HCT116 (cell line): ENCODE results near the gene PTGS1. TPM values are rescaled to one million over a fixed set of nuclear protein-coding genes. Genes with fewer than 3 reads are reported as not detected.

ENCODE experiments used
- ATAC-seq: fragments of 200-7000 bp; cut with Tn5 transposase; 2 replicates; pipeline ENCODE4 v1.9.1; 2020; ENCODE audit warnings: mild to moderate bottlenecking, moderate library complexity
- Bru-seq: library from RNA; stranded (reverse); fragments of 400-500 nt; gene quantifications from one replicate; lab custom pipeline; 2021; lab: Mats Ljungman, UMichigan
- BruChase-seq, 2 experiments: library from RNA; stranded (reverse); fragments of 400-500 nt; gene quantifications; one replicate each; lab custom pipeline; 2021; lab: Mats Ljungman, UMichigan
- BruUV-seq: library from RNA; stranded (reverse); fragments of 400-500 nt; replicated peaks from 2 replicates; lab custom pipeline; 2021; lab: Mats Ljungman, UMichigan
- CTCF ChIA-PET: fragments of 300-600 bp; sonication (Branson Sonifier 250); formaldehyde crosslinking; loops from one replicate; lab custom pipeline; 2021; ENCODE audit warnings: antibody characterized with exemption; lab: Charles Lee
- POLR2A ChIA-PET: fragments of 300-600, 350-600 bp; sonication (Branson Sonifier 250); formaldehyde crosslinking; loops from one replicate; lab custom pipeline; 2021; ENCODE audit warnings: antibody characterized with exemption; lab: Charles Lee
- RAD21 ChIA-PET, 2 experiments: fragments of 300-600 bp; sonication (Branson Sonifier 250); formaldehyde crosslinking; loops; one replicate each; lab custom pipeline; 2023; ENCODE audit warnings: low total read pairs in 2 of 2; ENCODE audit not compliant: uncharacterized antibody in 2 of 2, unreplicated experiment in 2 of 2, low non-redundant PET in 1 of 2; lab: Charles Lee
- DNase-seq: peaks from one replicate; pipeline ENCODE4 v3.0.0-alpha.2; 2010; ENCODE audit warnings: low read depth, low spot score
- H2AFZ ChIP-seq: fragments of 200-600 bp; shearing (Covaris generic), sonication (generic); 2 replicates; pipeline ENCODE4 v1.6.1; 2017; ENCODE audit warnings: low read depth, mixed run types, mixed read lengths, antibody characterized with exemption, low read length; ENCODE audit not compliant: poor library complexity, severe bottlenecking
- H3K27ac ChIP-seq: 2 replicates; pipeline ENCODE4 v1.5.1; 2012; ENCODE audit warnings: low read depth, low read length
- H3K27me3 ChIP-seq: fragments of 200-600 bp; sonication (generic); 2 replicates; pipeline ENCODE4 v1.6.1; 2016; ENCODE audit warnings: mixed run types, low read length, mixed read lengths; ENCODE audit not compliant: insufficient read depth
- H3K36me3 ChIP-seq, 2 experiments: fragments of 200-500 bp in 1 of 2; fragments of 200-600 bp in 1 of 2; sonication (Bioruptor generic) in 1 of 2; sonication (generic) in 1 of 2; 2 replicates each; pipeline versions ENCODE4 v1.5.1 to v1.6.1; 2014 to 2016; ENCODE audit warnings: low read length in 2 of 2, inconsistent platforms in 1 of 2, mixed read lengths in 1 of 2, mixed run types in 1 of 2; ENCODE audit not compliant: insufficient read depth in 2 of 2, control insufficient read depth in 1 of 2
- H3K4me1 ChIP-seq, 2 experiments: fragments of 200-600 bp in 1 of 2; sonication (generic) in 1 of 2; 2 replicates each; pipeline versions ENCODE4 v1.5.1 to v1.6.1; 2012 to 2017; ENCODE audit warnings: low read length in 2 of 2, inconsistent platforms in 1 of 2, mild to moderate bottlenecking in 1 of 2, mixed read lengths in 1 of 2, mixed run types in 1 of 2, moderate library complexity in 1 of 2; ENCODE audit not compliant: insufficient read depth in 2 of 2, control insufficient read depth in 1 of 2
- H3K4me2 ChIP-seq: fragments of 200-600 bp; sonication (generic); 2 replicates; pipeline ENCODE4 v1.6.1; 2017; ENCODE audit warnings: mixed run types, low read length, mixed read lengths
- H3K4me3 ChIP-seq, 2 experiments: fragments of 200-600 bp in 1 of 2; sonication (generic) in 1 of 2; replicated peaks in 1 of 2; 2 replicates each; pipeline ENCODE4 v1.5.1; 2011 to 2016; ENCODE audit warnings: low read length in 2 of 2, control low read depth in 1 of 2, low read depth in 1 of 2, mild to moderate bottlenecking in 1 of 2, mixed read lengths in 1 of 2, mixed run types in 1 of 2
- H3K79me2 ChIP-seq: fragments of 200-600 bp; sonication (generic); 2 replicates; pipeline ENCODE4 v1.6.1; 2017; ENCODE audit warnings: mild to moderate bottlenecking, mixed run types, low read length, moderate library complexity, mixed read lengths; ENCODE audit not compliant: insufficient read depth
- H3K9ac ChIP-seq: fragments of 200-600 bp; sonication (generic); 2 replicates; pipeline ENCODE4 v1.6.1; 2016; ENCODE audit warnings: low read length, mixed read lengths
- H3K9me2 ChIP-seq: fragments of 200-600 bp; sonication (generic), shearing (Covaris generic); 2 replicates; pipeline ENCODE4 v1.6.1; 2017; ENCODE audit warnings: mixed run types, mild to moderate bottlenecking, moderate library complexity; ENCODE audit not compliant: insufficient read depth
- H3K9me3 ChIP-seq, 2 experiments: fragments of 200-500 bp in 1 of 2; fragments of 200-600 bp in 1 of 2; sonication (Bioruptor generic) in 1 of 2; sonication (generic) in 1 of 2; 2 replicates each; pipeline ENCODE4 v1.6.1; 2014 to 2017; ENCODE audit warnings: low read length in 2 of 2, mixed read lengths in 2 of 2, inconsistent platforms in 1 of 2, low read depth in 1 of 2, mild to moderate bottlenecking in 1 of 2, mixed run types in 1 of 2, moderate library complexity in 1 of 2; ENCODE audit not compliant: control insufficient read depth in 1 of 2, insufficient read depth in 1 of 2
- H4K20me1 ChIP-seq: fragments of 200-600 bp; sonication (generic), shearing (Covaris generic); 2 replicates; pipeline ENCODE4 v1.6.1; 2017; ENCODE audit warnings: mixed run types, mild to moderate bottlenecking, moderate library complexity; ENCODE audit not compliant: insufficient read depth
- EGR1 ChIP-seq: IDR thresholded peaks from 2 replicates; pipeline ENCODE4 v1.6.1; 2012; ENCODE audit warnings: low read depth
- EZH2 ChIP-seq: fragments of 200-600 bp; sonication (generic); IDR thresholded peaks from 2 replicates; pipeline ENCODE4 v1.6.1; 2017; ENCODE audit warnings: antibody characterized with exemption, mixed run types
- EZH2phosphoT487 ChIP-seq: fragments of 200-600 bp; IDR thresholded peaks from 2 replicates; pipeline ENCODE4 v1.6.1; 2018; ENCODE audit warnings: antibody characterized with exemption, borderline replicate concordance
- POLR2AphosphoS5 ChIP-seq: IDR thresholded peaks from 2 replicates; pipeline ENCODE4 v1.6.1; 2011; ENCODE audit warnings: mild to moderate bottlenecking, low read depth, low read length, moderate library complexity
- SRF ChIP-seq: IDR thresholded peaks from 2 replicates; pipeline ENCODE4 v1.6.1; 2012; ENCODE audit warnings: low read depth
- TCF7L2 ChIP-seq: IDR thresholded peaks from 2 replicates; pipeline ENCODE4 v1.7.0; 2011; ENCODE audit warnings: borderline replicate concordance, inconsistent platforms; ENCODE audit not compliant: insufficient read depth, insufficient read length; ENCODE audit errors: extremely low read depth
- YY1 ChIP-seq: IDR thresholded peaks from 2 replicates; pipeline ENCODE4 v1.6.1; 2011; ENCODE audit warnings: low read length, low read depth, moderate library complexity, mild to moderate bottlenecking; ENCODE audit not compliant: insufficient replicate concordance; ENCODE audit errors: extremely low read depth
- ZNF274 ChIP-seq: fragments of 200-500 bp; sonication (Bioruptor generic); IDR thresholded peaks from 2 replicates; pipeline ENCODE4 v1.6.1; 2014; ENCODE audit warnings: mild to moderate bottlenecking, low read depth, low read length, inconsistent platforms
- intact Hi-C: fragments of 100-400 bp; cut with micrococcal nuclease; formaldehyde crosslinking; loops from 2 replicates; pipeline ENCODE4 v1.10.0; 2022
- long read RNA-seq: library from polyadenylated mRNA; unstranded; transcript quantifications from one replicate; pipeline ENCODE4 v2.0.0, GENCODE V29; 2021; ENCODE audit not compliant: unreplicated experiment
- polyA plus RNA-seq: library from polyadenylated mRNA; unstranded; fragments of >200 nt; gene quantifications from 2 replicates; pipeline ENCODE4 v1.2.1, GENCODE V29; 2012; ENCODE audit warnings: missing spikeins
- total RNA-seq: library from RNA; stranded (reverse); gene quantifications from one replicate; pipeline ENCODE4 v1.2.1, GENCODE V29; 2021; ENCODE audit not compliant: unreplicated experiment
- TF ChIP-seq, protein P1 (sequence below): IDR thresholded peaks from 2 replicates; pipeline ENCODE4 v1.6.1; 2011; ENCODE audit warnings: mild to moderate bottlenecking, low read length, moderate library complexity; ENCODE audit not compliant: insufficient replicate concordance; ENCODE audit errors: extremely low read depth

Gene PTGS1
- 3.5 TPM for total RNA-seq
- polyA plus RNA-seq: 4.6 and 4.7 TPM in 2 replicates
- percentile 31 among the genes with signal in this experiment for Bru-seq, nascent RNA
- percentile 44 among the genes with signal in this experiment for BruChase-seq, experiment 1, labeled RNA remaining after a 6-hour chase
- BruChase-seq, experiment 2, labeled RNA remaining after a 2-hour chase: percentile 45 among the genes with signal in this experiment
- long read RNA-seq, full-length matches to known transcripts: 4 of 7 reads
- long read RNA-seq, partial matches to known transcripts: 2 of 7 reads
- long read RNA-seq, other reads (novel, unspliced or antisense): 1 of 7 reads

DNA sequence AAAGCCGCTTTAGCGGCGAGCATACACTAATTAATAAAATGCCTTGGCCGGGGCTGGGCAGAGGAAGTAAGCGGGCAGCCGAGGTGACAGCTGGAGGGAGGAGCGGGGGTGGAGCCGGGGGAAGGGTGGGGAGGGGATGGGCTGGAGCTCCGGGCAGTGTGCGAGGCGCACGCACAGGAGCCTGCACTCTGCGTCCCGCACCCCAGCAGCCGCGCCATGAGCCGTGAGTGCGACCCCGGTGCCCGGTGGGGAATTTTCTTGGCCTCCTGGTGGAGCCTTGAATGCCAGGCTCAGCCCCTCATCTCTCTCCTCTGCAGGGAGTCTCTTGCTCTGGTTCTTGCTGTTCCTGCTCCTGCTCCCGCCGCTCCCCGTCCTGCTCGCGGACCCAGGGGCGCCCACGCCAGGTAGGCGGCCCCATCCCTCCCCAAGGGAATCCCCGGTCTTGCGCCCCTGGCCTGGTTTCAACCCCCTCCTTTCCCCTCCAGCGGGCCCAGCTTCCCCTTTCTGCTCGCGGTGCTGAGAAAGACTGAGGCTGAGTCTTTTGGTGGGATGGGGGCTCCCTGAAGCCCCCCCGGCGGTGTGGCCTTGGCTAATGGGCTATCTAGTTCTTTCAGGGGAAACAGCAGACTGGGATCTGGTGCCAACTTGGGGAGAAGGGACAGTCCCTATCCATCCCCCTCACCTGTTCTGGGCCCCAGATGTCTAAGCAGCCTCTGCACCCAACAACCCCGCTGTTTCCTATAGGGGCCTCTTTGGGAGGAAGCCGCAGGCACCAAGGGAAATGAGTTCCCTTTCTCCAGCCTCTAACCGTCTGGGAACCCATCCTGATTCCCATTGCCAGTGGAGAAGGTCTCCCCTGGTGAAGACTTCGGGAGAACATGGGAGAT is at the start of gene PTGS1:
Gene PTGS1 (plus strand): TSS at position 156 of the 887 bp plus-strand sequence. CDS start 61 bp downstream, at position 217.
- H3K9ac ChIP-seq: no peak within 1 kb of the TSS
- no peak within 1 kb of the TSS for H3K27ac ChIP-seq
- H3K4me1 ChIP-seq: peaks cover 3 to 41% of the 10 kb centered on the region in 2 experiments; a peak in 3 of 4 replicates
- DNase-seq: no peak
- H3K36me3 ChIP-seq: no peaks in the 10 kb centered on the region
- intact Hi-C loops: no loop called here
- H3K9me3 ChIP-seq: no peaks in the 10 kb centered on the region
- no peaks in the 10 kb centered on the region for H3K79me2 ChIP-seq
- no peak for TF ChIP-seq EZH2phosphoT487
- no peak for TF ChIP-seq ZNF274
- no peak for TF ChIP-seq EGR1
- TF ChIP-seq POLR2AphosphoS5: peak; percentile 32; the same call in 1 of the 2 replicates
- TF ChIP-seq SRF: no peak
- POLR2A ChIA-PET: no interaction called here
- H3K4me2 ChIP-seq: peak within 1 kb of the TSS; percentile 71
- H4K20me1 ChIP-seq: no peaks in the 10 kb centered on the region
- ATAC-seq: peak; percentile 87
- CTCF ChIA-PET: interaction anchor here (1.0 kb wide), 1 partner anchor 246 kb away, joined by 4 read pairs; no protein-coding TSS in a partner anchor
- H2AFZ ChIP-seq: peak within 1 kb of the TSS; percentile 91
- no TSS peak for BruUV-seq
- no peaks in the 10 kb centered on the region for H3K9me2 ChIP-seq
- H3K4me3 ChIP-seq: peak within 1 kb of the TSS; percentile 40 to 55
- H3K27me3 ChIP-seq: no peaks in the 10 kb centered on the region
- RAD21 ChIA-PET: interaction anchor here in 1 of 2 experiments (1.3 kb wide), 1 partner anchor 20 kb away, joined by 3 read pairs; no protein-coding TSS in a partner anchor

DNA sequence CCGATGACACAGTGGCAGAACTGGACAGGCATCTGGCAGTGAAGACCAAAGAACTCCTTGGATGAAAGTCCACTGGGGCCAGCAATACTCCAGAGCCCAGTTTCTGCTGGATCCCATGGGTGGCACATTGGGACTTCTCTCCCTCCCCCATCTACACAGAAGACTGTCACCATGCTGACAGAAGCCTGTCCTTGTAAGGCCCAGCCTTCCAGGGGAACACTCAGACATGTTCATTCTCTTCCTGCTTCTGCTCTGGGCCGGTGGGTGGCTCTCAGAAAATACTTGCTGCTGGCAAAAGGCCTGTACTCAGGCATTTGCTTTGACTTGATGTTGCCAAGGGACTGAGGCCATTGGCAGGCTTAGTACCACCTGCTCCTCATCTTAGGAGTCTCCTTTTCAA is 48.3 kb upstream of the PTGS1 start:
- Histone ChIP-seq H3K4me3 (no peak overlapping the region), H3K9ac (no peak overlapping the region), H2AFZ (no peak overlapping the region), H3K36me3 (peaks cover 23 to 34% of the 10 kb centered on the region in 2 experiments; a peak in 3 of 4 replicates), H3K27me3 (no peaks in the 10 kb centered on the region), H3K4me2 (no peak overlapping the region), H3K27ac (no peak overlapping the region), H3K79me2 (peaks cover 7% of the 10 kb centered on the region; the same call in 1 of the 2 replicates), H4K20me1 (no peaks in the 10 kb centered on the region), H3K9me2 (no peaks in the 10 kb centered on the region), H3K9me3 (no peaks in the 10 kb centered on the region), H3K4me1 (no peaks in the 10 kb centered on the region)
- intact Hi-C loops: no loop called here
- ATAC-seq (no peak), DNase-seq (no peak)
- POLR2A ChIA-PET: no interaction called here
- RAD21 ChIA-PET: no interaction called here
- CTCF ChIA-PET: no interaction called here
- TF ChIP-seq TCF7L2: no peak
- TF ChIP-seq, protein P1, sequence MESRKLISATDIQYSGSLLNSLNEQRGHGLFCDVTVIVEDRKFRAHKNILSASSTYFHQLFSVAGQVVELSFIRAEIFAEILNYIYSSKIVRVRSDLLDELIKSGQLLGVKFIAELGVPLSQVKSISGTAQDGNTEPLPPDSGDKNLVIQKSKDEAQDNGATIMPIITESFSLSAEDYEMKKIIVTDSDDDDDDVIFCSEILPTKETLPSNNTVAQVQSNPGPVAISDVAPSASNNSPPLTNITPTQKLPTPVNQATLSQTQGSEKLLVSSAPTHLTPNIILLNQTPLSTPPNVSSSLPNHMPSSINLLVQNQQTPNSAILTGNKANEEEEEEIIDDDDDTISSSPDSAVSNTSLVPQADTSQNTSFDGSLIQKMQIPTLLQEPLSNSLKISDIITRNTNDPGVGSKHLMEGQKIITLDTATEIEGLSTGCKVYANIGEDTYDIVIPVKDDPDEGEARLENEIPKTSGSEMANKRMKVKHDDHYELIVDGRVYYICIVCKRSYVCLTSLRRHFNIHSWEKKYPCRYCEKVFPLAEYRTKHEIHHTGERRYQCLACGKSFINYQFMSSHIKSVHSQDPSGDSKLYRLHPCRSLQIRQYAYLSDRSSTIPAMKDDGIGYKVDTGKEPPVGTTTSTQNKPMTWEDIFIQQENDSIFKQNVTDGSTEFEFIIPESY: no peak
- TF ChIP-seq EZH2: no peak
- TF ChIP-seq YY1: no peak
- BruUV-seq: no TSS peak
